ENCODE results near the gene TPM2. TPM values are rescaled to one million over a fixed set of nuclear protein-coding genes. Genes with fewer than 3 reads are reported as not detected.

TPM2 gene
- polyA plus RNA-seq, 1 of the 3 experiments (the other 2 are of a cell fraction), result 620 TPM

GRCh38 chr9:35687972-35688557, 1.7 kb downstream of the TPM2 start:
- Histone ChIP-seq H3K9ac (peak overlapping the region; percentile 95; the same call in 1 of the 2 replicates), H3K9me2 (no peaks in the 10 kb centered on the region), H2AFZ (ENCODE audit: low read depth) (no peak overlapping the region), H3K27ac (ENCODE audit: low read depth in 2 of 2, low read length in 1 of 2) (peak overlapping the region; percentile 41 to 96; a peak in 3 of 4 replicates), H3K79me2 (ENCODE audit: insufficient read depth) (peaks cover 47% of the 10 kb centered on the region), H4K20me1 (ENCODE audit: insufficient read depth) (peaks cover 57% of the 10 kb centered on the region), H3K4me3 (ENCODE audit: low read depth in 2 of 2, low read length in 1 of 2) (peak overlapping the region; percentile 62 to 73), H3K4me1 (ENCODE audit: control insufficient read depth in 1 of 2, insufficient read depth in 2 of 2, low read depth in 1 of 2, low read length in 1 of 2) (peaks cover 19 to 34% of the 10 kb centered on the region in 2 experiments; a peak in 3 of 4 replicates), H3K27me3 (ENCODE audit: insufficient read depth) (no peaks in the 10 kb centered on the region), H3F3A (replicated peaks; ENCODE audit: insufficient read depth) (peaks cover 47% of the 10 kb centered on the region), H3K4me2 (peak overlapping the region; percentile 91), H3K36me3 (replicated peaks in 1 of 2; ENCODE audit: control insufficient read depth in 1 of 2, insufficient read depth in 2 of 2, low read length in 1 of 2) (peaks cover 21 to 28% of the 10 kb centered on the region in 2 experiments), H3K9me3 (no peaks in the 10 kb centered on the region)
- no peak for DNase-seq
- CTCF ChIA-PET, result interaction anchor here (0.7 to 2.3 kb wide), 9 partner anchors 9 to 103 kb away, joined by 3 to 26 read pairs (median 3); partner anchors contain the start of genes ARHGEF39, CCDC107 and RMRP
- TF ChIP-seq CHD2 (IDR thresholded peaks at IDR 0.05; ENCODE audit: low read length, partially characterized antibody) (no peak), FOSL2 (IDR thresholded peaks at IDR 0.05; ENCODE audit: borderline replicate concordance, low read depth) (no peak), PBX3 (IDR thresholded peaks at IDR 0.05) (no peak), JUND (IDR thresholded peaks at IDR 0.05) (no peak), MAX (IDR thresholded peaks at IDR 0.05; ENCODE audit: low read depth) (no peak), NFIC (IDR thresholded peaks at IDR 0.05; ENCODE audit: borderline replicate concordance) (no peak), SMC3 (IDR thresholded peaks at IDR 0.05; ENCODE audit: low read depth, low read length) (no peak), GABPA (IDR thresholded peaks at IDR 0.05; ENCODE audit: low read depth) (no peak), RCOR1 (IDR thresholded peaks at IDR 0.05; ENCODE audit: low read length) (no peak), USF2 (IDR thresholded peaks at IDR 0.05; ENCODE audit: borderline replicate concordance, low read depth, low read length) (no peak), NRF1 (IDR thresholded peaks at IDR 0.05; ENCODE audit: low read depth, low read length) (no peak)
- 93% methylated on average over 2 of the region's 2 CpGs for WGBS (ENCODE audit: low lambda C conversion rate)
- POLR2A ChIA-PET, result no interaction called here

- Histone ChIP-seq H3K4me1 (ENCODE audit: control insufficient read depth in 1 of 2, insufficient read depth in 2 of 2, low read depth in 1 of 2, low read length in 1 of 2) (peaks cover 19 to 34% of the 10 kb centered on the region in 2 experiments; a peak in 3 of 4 replicates), H3K9me2 (no peaks in the 10 kb centered on the region), H3K79me2 (ENCODE audit: insufficient read depth) (peaks cover 47% of the 10 kb centered on the region), H3K9me3 (no peaks in the 10 kb centered on the region), H3K27me3 (ENCODE audit: insufficient read depth) (no peaks in the 10 kb centered on the region), H4K20me1 (ENCODE audit: insufficient read depth) (peaks cover 57% of the 10 kb centered on the region), H2AFZ (ENCODE audit: low read depth) (no peak overlapping the region), H3F3A (replicated peaks; ENCODE audit: insufficient read depth) (peaks cover 49% of the 10 kb centered on the region), H3K9ac (no peak overlapping the region), H3K4me3 (ENCODE audit: low read depth in 2 of 2, low read length in 1 of 2) (peak overlapping the region in 1 of 2 experiments; percentile 4; a peak in 2 of 4 replicates), H3K36me3 (replicated peaks in 1 of 2; ENCODE audit: control insufficient read depth in 1 of 2, insufficient read depth in 2 of 2, low read length in 1 of 2) (peaks cover 27 to 35% of the 10 kb centered on the region in 2 experiments), H3K27ac (ENCODE audit: low read depth in 2 of 2, low read length in 1 of 2) (peak overlapping the region in 1 of 2 experiments; percentile 96; a peak in 1 of 4 replicates), H3K4me2 (peak overlapping the region; percentile 91)
- CTCF ChIA-PET, result interaction anchor here (1.0 to 2.3 kb wide), 5 partner anchors 9 to 84 kb away, joined by 3 to 26 read pairs (median 4); partner anchors contain the start of genes ARHGEF39, CCDC107 and RMRP
- WGBS (ENCODE audit: low lambda C conversion rate), result 88% methylated on average over 2 of the region's 2 CpGs
- DNase-seq, result no peak
- POLR2A ChIA-PET, result no interaction called here
- TF ChIP-seq IRF3 (IDR thresholded peaks at IDR 0.05; ENCODE audit: low read depth, low read length) (no peak), CTCF (IDR thresholded peaks at IDR 0.05) (no peak), PBX3 (IDR thresholded peaks at IDR 0.05) (no peak), ZBTB33 (IDR thresholded peaks at IDR 0.05; ENCODE audit: borderline replicate concordance, low read depth) (no peak)
These were observed 2.4 kb downstream of the TPM2 start for GRCh38 chr9:35687306-35687705.

Data from SK-N-SH (cell line).